Epithelial cell of esophagus (primary cell): Measurements from ENCODE around the gene PIGU.

Experiments
- DNase-seq: peaks from one replicate; pipeline ENCODE4 v3.0.0; 2010; ENCODE audit warnings: low read depth
- H3K4me3 ChIP-seq: 2 replicates; pipeline ENCODE4 v1.5.1; 2011; ENCODE audit warnings: mild to moderate bottlenecking, low read length, control low read depth
- CTCF ChIP-seq: IDR thresholded peaks from 2 replicates; pipeline ENCODE4 v1.5.1; 2011; ENCODE audit warnings: low read depth, mild to moderate bottlenecking, low read length, control low read depth, inconsistent platforms; ENCODE audit not compliant: insufficient read depth; ENCODE audit errors: missing control alignments

Gene PIGU

GRCh38 chr20:34575756-34576155, 101.1 kb downstream of the PIGU start:
- TF ChIP-seq CTCF, result no peak

DNA sequence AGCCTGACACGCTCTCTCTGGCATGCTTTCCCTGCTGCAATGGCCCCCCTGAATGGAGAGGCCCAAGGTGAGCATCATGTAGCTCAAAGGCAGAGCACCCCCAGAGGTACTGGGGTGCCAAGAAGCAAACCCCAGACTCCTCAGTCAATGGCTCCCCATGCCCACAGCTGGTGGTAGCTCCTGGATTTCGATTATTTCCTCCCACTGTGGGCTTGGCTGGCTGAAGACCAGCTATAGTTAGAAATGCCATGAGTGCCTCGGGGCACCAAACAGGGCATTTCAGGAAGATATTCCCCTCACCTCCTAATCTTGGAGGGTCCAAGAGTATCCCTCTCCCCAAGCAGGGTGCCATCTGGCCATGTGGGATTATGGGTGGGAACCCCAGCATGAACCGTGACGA, 101.6 kb downstream of the PIGU start:
- H3K4me3 ChIP-seq, result no peak overlapping the region
- no peak for TF ChIP-seq CTCF
- DNase-seq, result no peak

More at GRCh38 chr20:34575756-34576155, 101.1 kb downstream of the PIGU start:
- no peak overlapping the region for H3K4me3 ChIP-seq
- DNase-seq, result no peak

DNA sequence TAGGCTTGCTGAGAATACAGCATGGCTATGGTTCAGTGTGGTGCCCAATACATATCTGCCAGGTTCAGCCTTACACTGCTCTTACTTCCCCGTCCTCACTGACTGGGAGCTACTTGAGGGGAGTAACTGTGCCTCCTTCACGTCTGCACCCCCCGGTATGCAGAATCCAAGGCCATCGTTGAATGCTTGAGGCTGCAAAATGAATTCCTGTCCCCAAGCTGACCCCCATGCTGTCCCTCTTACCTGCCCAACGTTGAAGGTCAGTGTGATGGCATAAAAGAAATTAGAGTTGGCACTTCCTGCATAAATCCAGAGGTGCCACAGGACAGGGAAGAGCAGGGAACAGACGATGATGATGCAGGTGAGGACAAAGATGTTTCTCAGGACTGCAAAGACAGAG, 102.0 kb downstream of the PIGU start:
- DNase-seq, result no peak
- H3K4me3 ChIP-seq, result no peak overlapping the region
- TF ChIP-seq CTCF, result no peak

- no peak for TF ChIP-seq CTCF
- DNase-seq, result no peak
- no peak overlapping the region for H3K4me3 ChIP-seq
Observed at GRCh38 chr20:34574426-34574825, 102.5 kb downstream of the PIGU start.

DNA sequence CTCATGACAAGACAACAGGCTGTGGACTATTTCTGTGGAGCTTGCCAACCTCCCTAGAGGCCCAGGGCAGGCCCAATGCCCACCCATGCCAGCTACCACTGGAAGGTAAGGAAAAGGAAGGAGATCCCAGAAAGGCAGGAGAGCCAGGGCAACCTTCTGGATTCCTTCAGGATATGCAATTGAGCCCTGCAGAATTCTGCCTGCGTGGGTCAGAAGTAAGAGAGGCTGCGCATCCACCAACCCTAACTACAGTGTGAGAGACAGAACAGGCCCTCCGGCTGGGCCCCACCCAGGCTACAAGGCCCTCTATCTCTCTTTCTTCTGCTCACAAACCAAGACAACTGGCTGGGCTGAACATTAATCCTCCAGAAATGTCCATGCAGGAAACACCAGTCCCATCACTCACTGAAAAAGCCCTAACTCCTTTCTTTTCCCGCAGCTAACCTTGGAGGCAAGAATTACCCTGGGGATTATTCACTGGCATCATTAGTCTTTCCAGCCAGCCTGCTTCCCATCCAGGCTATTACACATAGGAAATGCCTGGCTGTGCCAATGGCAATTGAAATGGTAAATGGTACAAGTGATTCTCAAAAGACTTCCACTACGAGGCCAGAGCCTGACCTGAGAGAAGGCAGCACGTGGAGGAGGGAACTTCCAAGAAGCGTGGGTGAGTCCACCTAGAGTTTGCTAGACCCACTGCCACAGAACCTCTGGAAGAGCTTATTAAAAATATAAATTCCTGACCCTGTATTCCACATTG, 103.2 kb downstream of the PIGU start:
- TF ChIP-seq CTCF, result no peak
- DNase-seq, result no peak
- H3K4me3 ChIP-seq, result no peak overlapping the region

DNA sequence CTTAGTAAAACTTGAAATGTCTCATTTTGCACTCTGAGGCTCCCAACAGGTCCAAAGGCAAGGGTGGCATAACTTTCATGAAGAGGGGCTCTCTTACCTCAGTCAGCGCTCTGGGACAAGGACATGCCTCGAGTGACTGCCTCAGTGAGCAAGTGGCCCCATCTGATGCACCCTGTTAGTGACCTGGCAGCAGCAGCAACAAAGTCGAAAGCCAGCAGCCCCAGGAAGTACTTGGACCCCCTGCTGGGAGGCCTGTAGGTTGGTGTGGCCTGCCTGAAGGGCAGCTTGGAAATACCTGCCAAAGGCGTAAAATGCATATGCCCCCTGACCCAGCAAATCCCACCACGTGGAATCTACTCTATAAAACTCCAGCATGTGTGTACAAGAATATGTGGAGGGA, 105.1 kb downstream of the PIGU start:
- no peak overlapping the region for H3K4me3 ChIP-seq
- no peak for DNase-seq
- TF ChIP-seq CTCF, result no peak

GRCh38 chr20:34570859-34571306, 106.0 kb downstream of the PIGU start:
- TF ChIP-seq CTCF, result no peak
- DNase-seq, result peak; percentile 67
- H3K4me3 ChIP-seq, result no peak overlapping the region
